ENCODE measurements around the gene LAD1. TPM values are rescaled to one million over a fixed set of nuclear protein-coding genes. Genes with fewer than 3 reads are reported as not detected.

The LAD1 gene
- total RNA-seq, 1 donor from 2014 or later = 1.2 TPM

DNA sequence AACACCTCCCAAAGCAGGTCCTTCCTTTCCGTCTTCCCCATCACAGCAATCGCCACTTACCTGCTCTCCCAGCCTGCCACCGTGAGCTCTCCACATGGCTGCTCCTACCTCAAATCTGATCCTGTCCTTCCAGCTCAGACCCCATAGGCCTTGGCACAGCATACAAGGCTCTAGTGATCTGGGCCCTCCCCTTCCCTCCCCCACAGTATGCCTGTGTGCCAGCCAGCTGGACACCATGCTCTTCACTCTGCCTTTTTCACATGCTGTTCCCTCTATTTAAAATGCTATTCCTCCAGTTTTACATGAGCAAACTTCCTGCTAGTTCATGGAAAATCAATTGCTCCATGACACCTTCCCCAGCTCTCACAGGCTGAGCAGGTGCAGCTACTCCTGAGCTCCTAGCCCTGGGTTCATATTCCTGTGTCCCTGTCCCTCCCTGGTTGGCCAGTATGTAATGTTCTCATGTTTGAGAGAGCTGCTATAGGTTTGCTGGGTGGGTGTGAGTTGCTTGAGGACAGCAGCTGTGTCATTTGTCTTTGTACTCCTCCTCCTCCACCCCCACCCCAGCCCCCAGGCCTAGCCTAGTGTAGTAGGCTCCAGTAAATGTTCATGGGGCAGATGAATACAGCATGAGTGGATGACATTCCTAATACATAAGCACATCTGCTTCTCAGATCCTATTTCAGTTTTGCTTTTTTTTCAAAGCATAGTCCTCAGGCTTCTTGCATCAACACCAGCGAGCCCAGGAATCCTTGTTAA lies 15.3 kb downstream of the LAD1 start:
- DNase-seq (ENCODE audit: low read depth) = peak; percentile 92
- Histone ChIP-seq H3K79me2 (ENCODE audit: insufficient read depth, low read length) (no peaks in the 10 kb centered on the region), H3K4me2 (ENCODE audit: low read length) (peak overlapping the region; percentile 83), H3K36me3 (ENCODE audit: insufficient read depth, low read length) (no peaks in the 10 kb centered on the region), H4K20me1 (ENCODE audit: insufficient read depth, low read length) (no peaks in the 10 kb centered on the region), H3K27me3 (ENCODE audit: insufficient read depth, low read length) (no peaks in the 10 kb centered on the region), H3K9me3 (ENCODE audit: insufficient read depth, low read depth, low read length) (no peaks in the 10 kb centered on the region), H3K4me1 (ENCODE audit: insufficient read depth, low read length) (peaks cover 19% of the 10 kb centered on the region), H3K9ac (ENCODE audit: low read length) (peak overlapping the region; percentile 58), H3K4me3 (ENCODE audit: insufficient read depth, low read depth, low read length) (no peak overlapping the region), H3K27ac (ENCODE audit: low read depth, low read length) (peak overlapping the region; percentile 58), H2AFZ (ENCODE audit: low read depth, low read length) (peak overlapping the region; percentile 45)
- H3K4me1 Mint-ChIP-seq (ENCODE audit: low read depth, unreplicated experiment) = peaks cover 19% of the 10 kb centered on the region
- TF ChIP-seq EZH2 (IDR thresholded peaks at IDR 0.05; ENCODE audit: insufficient read depth, low read length) (no peak), CTCF (IDR thresholded peaks at IDR 0.05; ENCODE audit: insufficient read depth, low read depth, low read length) (no peak)
- no peaks in the 10 kb centered on the region for H3K9me3 Mint-ChIP-seq (ENCODE audit: unreplicated experiment)
- no peaks in the 10 kb centered on the region for H3K36me3 Mint-ChIP-seq (ENCODE audit: low read depth, unreplicated experiment)
- FAIRE-seq = peak; percentile 37
- H3K27me3 Mint-ChIP-seq (ENCODE audit: low read depth, unreplicated experiment) = peaks cover 35% of the 10 kb centered on the region
- peak overlapping the region; percentile 96 for H3K27ac Mint-ChIP-seq (ENCODE audit: unreplicated experiment)
- peak overlapping the region; percentile 58 for H3K4me3 Mint-ChIP-seq (ENCODE audit: unreplicated experiment)

- Histone ChIP-seq H3K4me2 (ENCODE audit: low read length) (no peak overlapping the region), H3K79me2 (ENCODE audit: insufficient read depth, low read length) (no peaks in the 10 kb centered on the region), H3K36me3 (ENCODE audit: insufficient read depth, low read length) (no peaks in the 10 kb centered on the region), H3K27me3 (ENCODE audit: insufficient read depth, low read length) (peaks cover 1% of the 10 kb centered on the region), H3K9me3 (ENCODE audit: insufficient read depth, low read depth, low read length) (no peaks in the 10 kb centered on the region), H3K4me3 (ENCODE audit: insufficient read depth, low read depth, low read length) (no peak overlapping the region), H4K20me1 (ENCODE audit: insufficient read depth, low read length) (no peaks in the 10 kb centered on the region), H2AFZ (ENCODE audit: low read depth, low read length) (no peak overlapping the region), H3K4me1 (ENCODE audit: insufficient read depth, low read length) (peaks cover 27% of the 10 kb centered on the region), H3K9ac (ENCODE audit: low read length) (no peak overlapping the region), H3K27ac (ENCODE audit: low read depth, low read length) (no peak overlapping the region)
- Mint-ChIP-seq H3K27ac (ENCODE audit: unreplicated experiment) (no peak overlapping the region), H3K9me3 (ENCODE audit: unreplicated experiment) (no peaks in the 10 kb centered on the region), H3K36me3 (ENCODE audit: low read depth, unreplicated experiment) (no peaks in the 10 kb centered on the region), H3K4me1 (ENCODE audit: low read depth, unreplicated experiment) (peaks cover 28% of the 10 kb centered on the region), H3K4me3 (ENCODE audit: unreplicated experiment) (no peak overlapping the region), H3K27me3 (ENCODE audit: low read depth, unreplicated experiment) (peaks cover 26% of the 10 kb centered on the region)
- FAIRE-seq = no peak
- no peak for DNase-seq (ENCODE audit: low read depth)
- TF ChIP-seq CTCF (IDR thresholded peaks at IDR 0.05; ENCODE audit: insufficient read depth, low read depth, low read length) (no peak), EZH2 (IDR thresholded peaks at IDR 0.05; ENCODE audit: insufficient read depth, low read length) (no peak)
Measured at GRCh38 chr1:201381130-201381529, 18.0 kb downstream of the LAD1 start.

DNA sequence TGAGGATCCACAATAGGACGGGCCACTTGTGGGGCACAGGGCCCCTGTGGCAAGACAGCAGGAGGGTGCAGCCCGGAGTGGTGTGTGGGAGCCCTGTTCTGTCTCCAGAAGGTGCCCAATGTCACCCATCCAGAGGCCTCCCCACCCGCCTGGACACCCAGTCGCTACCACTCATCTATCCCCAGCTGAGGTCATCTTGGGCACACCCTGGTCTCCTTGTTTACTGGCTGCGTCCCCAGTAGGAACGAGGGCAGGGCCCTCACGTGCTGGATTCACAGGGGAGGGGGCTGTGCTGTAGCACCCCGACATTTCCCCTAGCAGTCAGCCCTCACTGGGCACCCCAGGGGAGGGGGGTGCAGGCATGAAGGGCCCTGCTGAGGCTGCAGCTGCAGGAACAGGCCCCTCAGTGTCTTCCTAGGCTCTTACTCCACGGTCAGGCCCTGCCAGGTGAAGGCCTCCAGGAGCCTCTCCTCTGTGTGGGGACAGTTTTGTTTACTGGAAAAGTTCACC lies 19.3 kb downstream of the LAD1 start:
- Histone ChIP-seq H3K79me2 (ENCODE audit: insufficient read depth, low read length) (no peaks in the 10 kb centered on the region), H3K27ac (ENCODE audit: low read depth, low read length) (no peak overlapping the region), H2AFZ (ENCODE audit: low read depth, low read length) (no peak overlapping the region), H3K9me3 (ENCODE audit: insufficient read depth, low read depth, low read length) (no peaks in the 10 kb centered on the region), H4K20me1 (ENCODE audit: insufficient read depth, low read length) (no peaks in the 10 kb centered on the region), H3K4me3 (ENCODE audit: insufficient read depth, low read depth, low read length) (no peak overlapping the region), H3K36me3 (ENCODE audit: insufficient read depth, low read length) (no peaks in the 10 kb centered on the region), H3K9ac (ENCODE audit: low read length) (no peak overlapping the region), H3K4me1 (ENCODE audit: insufficient read depth, low read length) (peaks cover 26% of the 10 kb centered on the region), H3K4me2 (ENCODE audit: low read length) (no peak overlapping the region), H3K27me3 (ENCODE audit: insufficient read depth, low read length) (peaks cover 10% of the 10 kb centered on the region)
- no peak for TF ChIP-seq EZH2 (IDR thresholded peaks at IDR 0.05; ENCODE audit: insufficient read depth, low read length)
- no peak overlapping the region for H3K27ac Mint-ChIP-seq (ENCODE audit: unreplicated experiment)
- H3K36me3 Mint-ChIP-seq (ENCODE audit: low read depth, unreplicated experiment) = no peaks in the 10 kb centered on the region
- H3K27me3 Mint-ChIP-seq (ENCODE audit: low read depth, unreplicated experiment) = peaks cover 23% of the 10 kb centered on the region
- H3K4me3 Mint-ChIP-seq (ENCODE audit: unreplicated experiment) = no peak overlapping the region
- FAIRE-seq (no peak), DNase-seq (ENCODE audit: low read depth) (no peak)
- H3K4me1 Mint-ChIP-seq (ENCODE audit: low read depth, unreplicated experiment) = peaks cover 26% of the 10 kb centered on the region
- H3K9me3 Mint-ChIP-seq (ENCODE audit: unreplicated experiment) = no peaks in the 10 kb centered on the region

Measured in astrocyte (in vitro differentiated cells and primary cell).